Epithelial cell of prostate (primary cell): Measurements from ENCODE around the gene TTC13.
A peak's percentile ranks its signal among the peaks of the same experiment; 100 is the strongest.

Experiments used
- DNase-seq: peaks from one replicate; pipeline ENCODE4 v3.0.0-alpha.2; 2011; ENCODE audit warnings: low read depth, low spot score
- H3K27ac ChIP-seq: fragments of 450-650 bp; 2 replicates; pipeline ENCODE4 v1.5.1; 2017; ENCODE audit warnings: mild to moderate bottlenecking

TTC13 gene

DNA sequence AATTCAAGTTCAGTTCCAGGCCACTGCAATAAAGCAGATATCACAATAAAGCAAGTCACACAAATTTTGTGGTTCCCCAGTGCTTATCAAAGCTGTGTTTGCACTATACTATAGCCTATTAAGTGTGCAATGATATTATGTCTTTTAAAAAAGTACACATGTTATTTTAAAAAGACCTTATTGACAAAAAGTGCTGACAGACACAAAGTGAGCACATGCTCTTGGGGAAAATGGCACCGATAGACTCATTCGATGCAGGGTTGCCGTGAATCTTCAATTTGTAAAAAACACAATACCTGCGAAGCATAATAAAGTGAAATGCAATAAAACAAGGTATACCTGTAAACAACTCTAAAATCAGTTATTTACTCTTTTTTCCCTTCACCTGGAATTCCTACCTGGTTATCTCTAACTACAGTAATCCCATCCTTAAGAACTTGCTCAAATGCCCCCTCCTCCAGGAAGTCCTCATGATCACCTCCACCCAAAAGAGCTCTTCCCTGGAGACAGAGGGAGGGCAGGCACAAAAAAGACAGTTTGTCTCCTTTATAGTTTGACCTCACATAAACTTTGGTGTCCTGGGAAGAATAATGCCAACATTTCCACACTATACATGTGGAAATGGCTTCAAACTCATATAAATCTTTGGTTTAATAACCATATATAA, 100.6 kb downstream of the TTC13 start:
- no peak overlapping the region for H3K27ac ChIP-seq
- DNase-seq, result no peak

GRCh38 chr1:230877146-230877923, 101.3 kb downstream of the TTC13 start:
- H3K27ac ChIP-seq, result no peak overlapping the region
- DNase-seq, result no peak

- no peak for DNase-seq
- no peak overlapping the region for H3K27ac ChIP-seq
These were observed 102.0 kb downstream of the TTC13 start for GRCh38 chr1:230876660-230877059.

- no peak for DNase-seq
- no peak overlapping the region for H3K27ac ChIP-seq
These were observed 103.3 kb downstream of the TTC13 start for GRCh38 chr1:230875370-230875769.

DNA sequence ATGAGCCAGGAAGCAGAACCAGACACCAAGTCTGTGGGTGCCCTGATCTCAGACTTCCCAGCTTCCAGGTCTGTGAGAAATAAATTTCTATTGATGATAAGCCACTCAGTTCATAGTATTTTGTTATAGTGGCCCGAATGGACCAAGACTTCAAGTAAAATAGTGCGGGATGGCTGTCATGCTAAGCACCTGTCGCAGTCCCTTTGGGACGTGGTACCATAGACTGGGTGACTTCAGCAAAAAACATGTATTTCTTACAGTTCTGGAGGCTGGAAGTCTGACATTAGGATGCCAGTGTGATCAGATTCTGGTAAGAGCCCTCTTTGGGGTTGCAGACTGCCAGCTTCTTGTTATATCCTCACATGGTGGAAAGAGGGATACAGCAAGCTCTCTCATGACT, 107.7 kb downstream of the TTC13 start:
- DNase-seq, result no peak
- no peak overlapping the region for H3K27ac ChIP-seq

- no peak overlapping the region for H3K27ac ChIP-seq
- no peak for DNase-seq
These were observed 109.2 kb downstream of the TTC13 start for GRCh38 chr1:230869500-230869899.

GRCh38 chr1:230868736-230869385, 109.8 kb downstream of the TTC13 start:
- DNase-seq, result no peak
- H3K27ac ChIP-seq, result no peak overlapping the region

GRCh38 chr1:230867903-230868735, 110.5 kb downstream of the TTC13 start, which contains the start of gene C1orf198:
C1orf198 (minus strand) TSS chr1:230868521; CDS start chr1:230868512, 9 bp downstream.
- no peak for DNase-seq
- H3K27ac ChIP-seq, result no peak within 1 kb of the TSS

GRCh38 chr1:230867101-230867902, 111.4 kb downstream of the TTC13 start:
- H3K27ac ChIP-seq, result no peak overlapping the region
- no peak for DNase-seq

- no peak for DNase-seq
- H3K27ac ChIP-seq, result no peak overlapping the region
These were observed 112.2 kb downstream of the TTC13 start for GRCh38 chr1:230866171-230867070.

DNA sequence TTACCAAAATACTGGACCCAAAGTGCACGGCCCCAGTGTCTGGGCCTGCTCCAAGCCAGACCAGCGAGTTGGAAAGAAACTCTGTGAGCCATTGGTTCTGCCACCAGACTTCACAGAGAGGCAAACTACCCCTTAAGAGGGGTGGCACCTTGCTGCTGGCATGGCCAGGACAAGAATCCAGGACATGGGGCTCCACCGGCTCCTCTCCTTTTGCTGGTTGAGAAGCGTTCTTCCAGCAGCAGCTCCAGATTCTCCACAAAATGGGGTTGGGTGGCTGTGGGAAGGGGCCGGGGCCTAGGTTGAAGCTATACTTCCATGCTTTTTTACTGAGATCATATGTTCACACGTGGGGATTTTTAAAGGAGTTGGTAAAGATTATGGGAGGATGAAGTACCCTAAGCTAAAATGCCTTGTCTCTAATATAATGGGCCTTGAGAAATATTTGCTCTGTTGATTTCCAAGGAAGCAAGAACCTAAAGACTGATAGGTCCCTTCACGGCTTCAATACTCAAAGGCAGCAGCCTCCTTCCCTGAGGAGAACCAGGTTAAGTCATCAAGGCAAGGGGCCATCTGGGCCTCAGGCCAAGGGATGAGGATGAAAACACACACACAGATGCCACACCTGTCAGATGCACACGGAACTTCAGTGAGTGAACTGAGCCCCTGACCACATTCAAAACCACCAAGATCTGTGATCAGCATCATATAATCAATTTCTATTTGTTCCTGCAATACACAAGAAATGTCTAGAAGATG, 113.4 kb downstream of the TTC13 start:
- no peak for DNase-seq
- no peak overlapping the region for H3K27ac ChIP-seq

GRCh38 chr1:230864441-230864840, 114.2 kb downstream of the TTC13 start:
- DNase-seq, result no peak
- no peak overlapping the region for H3K27ac ChIP-seq

DNA sequence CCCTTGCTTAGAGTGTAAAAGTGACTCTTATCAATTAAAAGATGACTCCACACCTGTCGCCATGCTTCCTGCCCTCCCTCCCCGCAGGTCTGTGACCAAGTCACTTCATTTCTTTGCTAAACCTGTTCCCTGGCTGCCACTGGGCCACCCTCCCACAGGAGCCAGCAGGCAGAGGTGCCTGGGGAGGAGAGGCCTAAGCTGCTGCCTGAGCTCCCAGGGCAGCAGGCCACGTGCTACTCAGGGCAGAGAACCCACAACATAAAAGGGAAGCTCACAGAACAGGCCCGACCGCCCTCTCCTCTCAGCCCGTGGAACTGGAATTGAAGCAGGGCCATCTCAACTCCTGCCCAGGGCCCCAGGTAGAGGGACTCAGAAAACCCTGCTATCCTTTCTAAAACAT, 115.2 kb downstream of the TTC13 start:
- DNase-seq, result peak; percentile 31
- H3K27ac ChIP-seq, result no peak overlapping the region

DNA sequence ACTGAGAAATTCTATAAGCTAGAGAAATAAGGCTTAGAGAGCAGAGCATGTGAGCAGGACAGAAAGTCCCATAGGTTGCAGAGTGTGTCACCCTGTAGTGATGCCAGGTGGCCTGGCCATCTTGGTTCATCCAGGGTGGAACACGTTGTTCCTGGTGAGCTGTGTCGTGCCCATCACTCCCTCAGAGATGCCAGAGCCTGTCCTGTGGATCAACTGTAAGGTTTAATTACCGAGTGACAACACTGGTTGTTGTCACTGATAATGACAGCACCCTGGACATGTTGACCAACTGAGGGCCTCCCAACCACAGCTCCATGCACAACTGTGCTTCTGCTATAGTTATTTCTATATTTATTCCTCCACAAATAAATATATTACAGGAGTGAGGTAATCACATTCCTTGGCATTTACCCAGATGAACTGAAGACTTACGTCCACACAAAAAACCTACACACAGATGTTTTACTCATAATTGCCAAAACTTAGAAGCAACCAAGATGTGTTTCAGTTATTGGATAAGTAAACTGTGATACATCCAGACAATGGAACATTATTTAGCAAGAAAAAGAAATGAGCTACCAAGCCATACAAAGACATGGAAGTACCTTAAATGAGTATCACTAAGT, 116.6 kb downstream of the TTC13 start:
- no peak overlapping the region for H3K27ac ChIP-seq
- DNase-seq, result no peak

GRCh38 chr1:230861489-230861888, 117.2 kb downstream of the TTC13 start:
- no peak overlapping the region for H3K27ac ChIP-seq
- no peak for DNase-seq

DNA sequence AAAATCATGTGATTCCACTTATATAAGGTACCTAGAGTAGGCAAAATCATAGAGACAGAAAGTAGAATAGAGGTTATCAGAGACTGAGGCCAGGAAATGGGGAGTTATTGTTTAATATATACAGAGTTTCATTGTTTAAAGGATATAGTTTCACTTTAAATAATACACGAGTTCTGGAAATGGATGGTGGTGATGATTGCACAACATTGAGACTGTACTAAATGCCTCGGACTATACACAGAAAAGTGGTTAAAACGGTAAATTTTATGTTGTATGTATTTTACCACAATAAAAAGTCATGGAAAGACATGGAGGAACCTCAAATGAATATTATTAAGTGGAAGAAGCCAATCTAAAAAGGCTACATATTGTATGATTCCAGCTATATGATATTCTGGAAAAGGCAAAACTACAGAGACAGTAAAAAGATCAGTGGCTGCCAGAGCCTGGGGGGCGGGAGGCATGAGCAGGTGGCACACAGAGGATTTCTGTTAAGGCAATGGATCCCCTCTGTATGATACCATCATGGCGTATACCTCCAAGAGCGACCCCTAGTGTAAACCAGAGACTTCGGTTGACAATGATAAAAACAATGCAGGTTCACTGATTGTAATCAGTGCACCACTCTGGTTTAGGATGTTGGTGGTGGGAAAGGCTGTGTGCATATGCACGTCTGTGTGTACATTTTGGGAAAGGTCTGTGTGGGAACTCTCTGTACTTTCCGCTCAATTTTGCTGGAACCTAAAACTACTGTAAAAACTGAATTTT, 117.9 kb downstream of the TTC13 start:
- no peak for DNase-seq
- no peak overlapping the region for H3K27ac ChIP-seq
